C4-2B (cell line): ENCODE results near the gene PNLIPRP3.

ENCODE experiments used
- CTCF ChIP-seq: fragments of 450-650 bp; conservative IDR thresholded peaks from 2 replicates; pipeline ENCODE4 v1.5.1; 2017; ENCODE audit warnings: mild to moderate bottlenecking
- ZFX ChIP-seq: fragments of 450-650 bp; IDR thresholded peaks from 2 replicates; pipeline ENCODE4 v1.6.1; 2017

- TF ChIP-seq CTCF: no peak
- TF ChIP-seq ZFX: no peak
Observed at GRCh38 chr10:116429288-116429977, 1.8 kb downstream of the PNLIPRP3 start.
